Esophagus squamous epithelium (tissue), 5 donors: ENCODE data around the gene CRADD. TPM values are rescaled to one million over a fixed set of nuclear protein-coding genes. Genes with fewer than 3 reads are reported as not detected.

Source experiments
- DNase-seq: peaks from one replicate; lab custom pipeline; 2025; lab: John Stamatoyannopoulos, UW
- H3K27ac ChIP-seq, 4 donors: fragments of 200-600 bp; sonication (generic); one replicate each; pipeline ENCODE4 v1.5.1; 2016 to 2019; ENCODE audit warnings: mild to moderate bottlenecking in 1 of 4
- H3K27me3 ChIP-seq, 4 donors: fragments of 200-600 bp; sonication (generic); 1 replicate in 3 of 4; 2 replicates in 1 of 4; pipeline versions ENCODE4 v1.5.1 to v1.6.0; 2017 to 2021; ENCODE audit warnings: antibody characterized with exemption in 1 of 4
- H3K36me3 ChIP-seq, 3 donors: fragments of 200-600 bp; sonication (generic); one replicate each; pipeline ENCODE4 v1.5.1; 2016 to 2019
- H3K4me1 ChIP-seq, 3 donors: fragments of 200-600 bp; sonication (generic); one replicate each; pipeline ENCODE4 v1.5.1; 2017 to 2019
- H3K4me3 ChIP-seq, 4 donors: fragments of 200-600 bp; sonication (generic); 1 replicate in 3 of 4; 2 replicates in 1 of 4; pipeline ENCODE4 v1.5.1; 2016 to 2019; ENCODE audit warnings: mild to moderate bottlenecking in 2 of 4, moderate library complexity in 1 of 4
- H3K9me3 ChIP-seq, 3 donors: fragments of 200-600 bp; sonication (generic); one replicate each; pipeline ENCODE4 v1.5.1; 2016 to 2019
- CTCF ChIP-seq, 6 experiments: fragments of 450-650 bp in 4 of 6; fragments of 200-600 bp in 2 of 6; sonication (generic) in 2 of 6; IDR thresholded peaks; one replicate each; pipeline ENCODE4 v1.5.1; 2016 to 2019; ENCODE audit warnings: antibody characterized with exemption in 6 of 6, mild to moderate bottlenecking in 4 of 6, moderate library complexity in 4 of 6
- POLR2A ChIP-seq, 4 donors: fragments of 450-650 bp; IDR thresholded peaks; one replicate each; pipeline ENCODE4 v1.6.1; 2017; ENCODE audit warnings: antibody characterized with exemption in 4 of 4, mild to moderate bottlenecking in 4 of 4, moderate library complexity in 3 of 4
- WGBS, 2 donors: methylation state at CpG; one replicate each; pipeline ENCODE4 v1.1.5; 2018; 5-methylcytosine and 5-hydroxymethylcytosine counted together
- intact Hi-C: fragments of 100-400 bp; cut with DNase I; formaldehyde crosslinking; loops from one replicate; pipeline ENCODE4 v1.15.0; 2022
- total RNA-seq, 4 donors: library from RNA; depleted of rRNA; stranded (reverse); fragments of >200 nt; gene quantifications; one replicate each; pipeline ENCODE4 v1.1.0, GENCODE V29; 2016
- donor health status: DM: yes; HTN: yes; CAD: no.

Gene CRADD
- total RNA-seq, 4 donors from 2014 or later: 20.2 to 22.9 (median 21.7) TPM

GRCh38 chr12:93857279-93857938 lies 180.2 kb downstream of the CRADD start:
- DNase-seq: no peak
- Histone ChIP-seq H3K36me3 (no peaks in the 10 kb centered on the region), H3K4me1 (peaks cover 0 to 3% (median 0%) of the 10 kb centered on the region in 3 donors), H3K4me3 (no peak overlapping the region), H3K9me3 (no peaks in the 10 kb centered on the region), H3K27me3 (no peaks in the 10 kb centered on the region), H3K27ac (no peak overlapping the region)
- WGBS, 2 donors: 57 to 84% methylated on average over 5 of the region's 5 CpGs
- intact Hi-C loops: no loop called here
- TF ChIP-seq POLR2A (IDR thresholded peaks at IDR 0.05) (no peak), CTCF (IDR thresholded peaks at IDR 0.05) (no peak)

DNA sequence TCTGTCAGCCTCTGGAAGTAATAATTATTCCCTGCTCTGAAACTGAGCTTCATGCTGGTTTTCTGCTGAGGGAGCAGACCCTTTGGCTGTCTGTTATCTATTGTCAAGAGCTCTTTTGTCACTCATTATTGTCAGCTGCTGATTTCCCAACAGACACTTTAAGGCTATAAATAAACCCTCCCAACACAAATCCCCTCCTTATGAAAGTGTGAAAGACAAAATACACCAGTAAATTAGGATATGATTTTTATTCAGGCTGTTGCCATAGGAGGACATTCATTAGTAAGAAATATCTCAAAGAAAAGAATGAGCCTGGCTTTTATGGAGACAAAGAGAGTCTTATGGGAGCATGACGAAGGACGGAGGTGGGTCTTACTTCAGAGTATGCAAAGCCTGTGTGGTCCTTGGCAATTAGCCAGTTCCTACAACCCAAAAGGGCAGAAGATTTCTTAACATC lies 180.8 kb downstream of the CRADD start:
- TF ChIP-seq POLR2A (IDR thresholded peaks at IDR 0.05) (no peak), CTCF (IDR thresholded peaks at IDR 0.05) (no peak)
- Histone ChIP-seq H3K36me3 (no peaks in the 10 kb centered on the region), H3K4me1 (peaks cover 0 to 3% (median 0%) of the 10 kb centered on the region in 3 donors), H3K4me3 (no peak overlapping the region), H3K27ac (no peak overlapping the region), H3K27me3 (no peaks in the 10 kb centered on the region), H3K9me3 (no peaks in the 10 kb centered on the region)
- DNase-seq: no peak
- 90 to 95% methylated on average over 2 of the region's 2 CpGs for WGBS, 2 donors
- intact Hi-C loops: no loop called here

DNA sequence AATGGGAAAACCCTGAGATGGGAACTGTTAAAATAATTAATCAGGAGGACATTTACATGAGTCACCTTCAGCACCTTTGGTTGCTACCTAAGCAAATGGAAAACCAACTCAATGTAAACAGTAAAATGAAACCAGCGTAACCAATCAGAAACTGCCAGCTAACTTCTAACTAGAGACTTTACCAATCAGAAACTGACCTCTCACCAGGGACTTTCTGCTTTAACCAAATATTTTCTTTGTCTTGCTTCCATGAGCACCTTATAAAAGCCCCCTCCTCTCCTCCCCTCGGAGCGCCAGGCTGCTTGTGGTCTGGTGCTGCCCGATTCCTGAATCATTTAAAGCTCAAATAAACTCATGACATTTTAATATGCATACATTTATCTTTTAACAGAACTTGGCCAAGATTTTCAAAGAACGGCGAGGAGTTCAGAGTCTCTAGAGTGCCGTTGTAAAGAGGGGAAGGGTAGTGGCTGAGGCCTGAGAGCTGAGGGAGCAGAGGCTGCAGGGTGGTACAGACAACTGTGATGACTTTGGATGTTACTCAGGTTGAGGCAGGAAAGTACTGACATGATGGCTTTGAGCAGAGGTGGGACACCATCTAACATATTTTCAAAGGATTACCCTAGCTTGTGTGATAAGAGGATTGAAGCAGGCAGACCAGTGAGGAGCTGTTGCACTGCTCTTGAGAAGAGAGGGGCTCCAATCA lies 183.6 kb downstream of the CRADD start:
- Histone ChIP-seq H3K9me3 (peaks cover 0 to 20% (median 2%) of the 10 kb centered on the region in 3 donors), H3K36me3 (no peaks in the 10 kb centered on the region), H3K27ac (no peak overlapping the region), H3K4me1 (peaks cover 0 to 3% (median 0%) of the 10 kb centered on the region in 3 donors), H3K4me3 (no peak overlapping the region), H3K27me3 (no peaks in the 10 kb centered on the region)
- intact Hi-C loops: no loop called here
- WGBS, 2 donors: 71 to 76% methylated on average over 7 of the region's 7 CpGs
- TF ChIP-seq POLR2A (IDR thresholded peaks at IDR 0.05) (no peak), CTCF (IDR thresholded peaks at IDR 0.05) (no peak)
- no peak for DNase-seq

- peaks cover 0 to 3% (median 0%) of the 10 kb centered on the region in 3 donors for H3K4me1 ChIP-seq
- peaks cover 0 to 32% (median 13%) of the 10 kb centered on the region in 3 donors for H3K9me3 ChIP-seq
- no peak overlapping the region for H3K4me3 ChIP-seq
- H3K27ac ChIP-seq: no peak overlapping the region
- DNase-seq: no peak
- 89 to 100% methylated on average over 1 of the region's 1 CpG for WGBS, 2 donors
- H3K36me3 ChIP-seq: no peaks in the 10 kb centered on the region
- H3K27me3 ChIP-seq: no peaks in the 10 kb centered on the region
- TF ChIP-seq POLR2A (IDR thresholded peaks at IDR 0.05) (no peak), CTCF (IDR thresholded peaks at IDR 0.05) (no peak)
- intact Hi-C loops: no loop called here
Measured at GRCh38 chr12:93862424-93862823, 185.2 kb downstream of the CRADD start.

- H3K27ac ChIP-seq: no peak overlapping the region
- no peak for DNase-seq
- H3K9me3 ChIP-seq: peaks cover 0 to 37% (median 13%) of the 10 kb centered on the region in 3 donors
- no peaks in the 10 kb centered on the region for H3K36me3 ChIP-seq
- intact Hi-C loops: no loop called here
- no peak overlapping the region for H3K4me3 ChIP-seq
- no peaks in the 10 kb centered on the region for H3K4me1 ChIP-seq
- no peaks in the 10 kb centered on the region for H3K27me3 ChIP-seq
- WGBS, 2 donors: 88 to 94% methylated on average over 1 of the region's 1 CpG
- TF ChIP-seq POLR2A (IDR thresholded peaks at IDR 0.05) (no peak), CTCF (IDR thresholded peaks at IDR 0.05) (no peak)
Measured at GRCh38 chr12:93865751-93866150, 188.6 kb downstream of the CRADD start.
